ENCODE measurements around the gene GALNT13. TPM values are rescaled to one million over a fixed set of nuclear protein-coding genes. Genes with fewer than 3 reads are reported as not detected.

GALNT13 gene
- total RNA-seq, 1 experiment from 2014 or later, result not detected

DNA sequence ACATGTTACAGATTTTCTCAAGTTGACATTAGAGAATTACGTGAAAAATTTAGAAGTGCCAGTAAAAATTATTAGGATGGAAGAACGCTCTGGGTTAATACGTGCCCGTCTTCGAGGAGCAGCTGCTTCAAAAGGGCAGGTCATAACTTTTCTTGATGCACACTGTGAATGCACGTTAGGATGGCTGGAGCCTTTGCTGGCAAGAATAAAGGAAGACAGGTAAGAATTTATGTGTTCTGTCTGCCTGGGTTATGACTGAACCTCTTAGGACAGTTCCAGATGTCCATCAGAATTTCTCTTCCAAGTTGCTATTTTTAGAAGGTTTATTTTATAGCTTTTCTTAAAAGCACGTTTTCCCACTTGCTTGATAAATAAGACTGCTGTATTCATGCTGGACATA is 371.0 kb downstream of the GALNT13 start:
- Mint-ChIP-seq H3K9me3 (ENCODE audit: low read depth, unreplicated experiment) (no peaks in the 10 kb centered on the region), H3K4me1 (ENCODE audit: low read depth, unreplicated experiment) (no peaks in the 10 kb centered on the region), H3K27ac (ENCODE audit: unreplicated experiment) (no peak overlapping the region), H3K36me3 (ENCODE audit: insufficient read depth, unreplicated experiment) (no peaks in the 10 kb centered on the region), H3K27me3 (ENCODE audit: unreplicated experiment) (no peaks in the 10 kb centered on the region), H3K4me3 (ENCODE audit: low read depth, unreplicated experiment) (no peak overlapping the region)
- no TSS peak for BruUV-seq (replicated peaks)
- TF ChIP-seq, protein P1, sequence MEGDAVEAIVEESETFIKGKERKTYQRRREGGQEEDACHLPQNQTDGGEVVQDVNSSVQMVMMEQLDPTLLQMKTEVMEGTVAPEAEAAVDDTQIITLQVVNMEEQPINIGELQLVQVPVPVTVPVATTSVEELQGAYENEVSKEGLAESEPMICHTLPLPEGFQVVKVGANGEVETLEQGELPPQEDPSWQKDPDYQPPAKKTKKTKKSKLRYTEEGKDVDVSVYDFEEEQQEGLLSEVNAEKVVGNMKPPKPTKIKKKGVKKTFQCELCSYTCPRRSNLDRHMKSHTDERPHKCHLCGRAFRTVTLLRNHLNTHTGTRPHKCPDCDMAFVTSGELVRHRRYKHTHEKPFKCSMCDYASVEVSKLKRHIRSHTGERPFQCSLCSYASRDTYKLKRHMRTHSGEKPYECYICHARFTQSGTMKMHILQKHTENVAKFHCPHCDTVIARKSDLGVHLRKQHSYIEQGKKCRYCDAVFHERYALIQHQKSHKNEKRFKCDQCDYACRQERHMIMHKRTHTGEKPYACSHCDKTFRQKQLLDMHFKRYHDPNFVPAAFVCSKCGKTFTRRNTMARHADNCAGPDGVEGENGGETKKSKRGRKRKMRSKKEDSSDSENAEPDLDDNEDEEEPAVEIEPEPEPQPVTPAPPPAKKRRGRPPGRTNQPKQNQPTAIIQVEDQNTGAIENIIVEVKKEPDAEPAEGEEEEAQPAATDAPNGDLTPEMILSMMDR (IDR thresholded peaks at IDR 0.05; ENCODE audit: unreplicated experiment), result no peak
- CTCF ChIA-PET, result no interaction called here
- intact Hi-C loops (cut with micrococcal nuclease; ENCODE audit: unreplicated experiment), result no loop called here
- no peak for DNase-seq

DNA sequence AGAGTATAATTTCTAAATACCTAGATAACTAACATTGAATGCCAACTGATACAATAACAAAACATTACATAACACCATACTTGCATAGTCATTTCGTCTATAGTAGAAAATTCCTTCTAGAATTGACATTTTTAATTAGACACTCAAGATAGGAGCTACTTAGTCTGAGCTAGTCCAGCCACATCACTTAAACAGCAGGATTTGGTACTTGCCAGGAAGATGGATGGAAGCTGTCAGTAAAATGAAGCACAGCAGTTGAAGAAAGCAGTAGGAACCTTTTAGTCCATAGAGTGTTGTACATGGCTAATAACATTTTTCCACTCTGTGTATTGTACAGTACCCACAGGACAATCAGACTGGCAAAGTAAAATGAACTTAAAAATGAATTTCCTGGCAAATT is 372.0 kb downstream of the GALNT13 start:
- Mint-ChIP-seq H3K27ac (ENCODE audit: unreplicated experiment) (no peak overlapping the region), H3K36me3 (ENCODE audit: insufficient read depth, unreplicated experiment) (no peaks in the 10 kb centered on the region), H3K4me3 (ENCODE audit: low read depth, unreplicated experiment) (no peak overlapping the region), H3K4me1 (ENCODE audit: low read depth, unreplicated experiment) (no peaks in the 10 kb centered on the region), H3K27me3 (ENCODE audit: unreplicated experiment) (no peaks in the 10 kb centered on the region), H3K9me3 (ENCODE audit: low read depth, unreplicated experiment) (no peaks in the 10 kb centered on the region)
- no TSS peak for BruUV-seq (replicated peaks)
- CTCF ChIA-PET, result no interaction called here
- intact Hi-C loops (cut with micrococcal nuclease; ENCODE audit: unreplicated experiment), result no loop called here
- TF ChIP-seq, protein P1 (IDR thresholded peaks at IDR 0.05; ENCODE audit: unreplicated experiment), result no peak
- no peak for DNase-seq

DNA sequence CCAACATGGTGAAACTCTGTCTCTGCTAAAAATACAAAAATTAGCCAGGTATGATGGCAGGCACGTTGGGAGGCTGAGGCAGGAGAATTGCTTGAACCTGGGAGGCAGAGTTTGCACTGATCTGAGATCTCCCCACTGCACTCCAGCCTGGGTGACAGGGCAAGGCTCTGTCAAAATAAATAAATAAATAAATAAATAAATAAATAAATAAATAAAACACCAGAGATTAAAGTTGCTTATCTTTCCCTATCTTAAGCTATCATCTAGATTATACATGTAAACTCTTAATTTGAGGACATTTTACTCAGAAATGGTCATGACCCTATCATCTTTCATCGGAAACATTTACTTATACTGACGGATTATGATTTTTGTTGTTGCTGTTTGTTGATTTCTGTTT is 373.2 kb downstream of the GALNT13 start:
- H3K36me3 Mint-ChIP-seq (ENCODE audit: insufficient read depth, unreplicated experiment), result no peaks in the 10 kb centered on the region
- H3K4me3 Mint-ChIP-seq (ENCODE audit: low read depth, unreplicated experiment), result no peak overlapping the region
- H3K27ac Mint-ChIP-seq (ENCODE audit: unreplicated experiment), result no peak overlapping the region
- TF ChIP-seq, protein P1 (IDR thresholded peaks at IDR 0.05; ENCODE audit: unreplicated experiment), result no peak
- DNase-seq, result no peak
- no peaks in the 10 kb centered on the region for H3K4me1 Mint-ChIP-seq (ENCODE audit: low read depth, unreplicated experiment)
- CTCF ChIA-PET, result no interaction called here
- BruUV-seq (replicated peaks), result no TSS peak
- intact Hi-C loops (cut with micrococcal nuclease; ENCODE audit: unreplicated experiment), result no loop called here
- H3K9me3 Mint-ChIP-seq (ENCODE audit: low read depth, unreplicated experiment), result no peaks in the 10 kb centered on the region
- no peaks in the 10 kb centered on the region for H3K27me3 Mint-ChIP-seq (ENCODE audit: unreplicated experiment)

DNA sequence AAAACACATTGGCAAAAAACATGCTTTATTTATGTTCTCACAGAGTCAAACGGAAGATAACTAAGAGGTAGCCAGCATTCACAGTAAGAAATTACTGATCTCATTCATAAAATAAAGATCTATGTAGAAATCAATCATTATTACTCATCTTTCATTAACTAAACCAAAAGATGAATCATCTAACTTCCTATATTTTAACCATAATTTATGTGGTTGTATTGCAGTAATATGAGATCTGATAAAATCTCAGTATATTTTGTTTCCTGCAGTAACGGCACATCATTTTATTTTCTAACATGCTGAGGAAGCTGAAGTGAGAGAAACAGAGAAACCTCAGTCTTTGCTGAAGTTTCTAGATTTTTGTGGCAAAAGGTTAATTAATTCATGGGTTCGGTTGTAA is 375.8 kb downstream of the GALNT13 start:
- intact Hi-C loops (cut with micrococcal nuclease; ENCODE audit: unreplicated experiment), result no loop called here
- no peaks in the 10 kb centered on the region for H3K4me1 Mint-ChIP-seq (ENCODE audit: low read depth, unreplicated experiment)
- no peak overlapping the region for H3K4me3 Mint-ChIP-seq (ENCODE audit: low read depth, unreplicated experiment)
- TF ChIP-seq, protein P1 (IDR thresholded peaks at IDR 0.05; ENCODE audit: unreplicated experiment), result no peak
- no TSS peak for BruUV-seq (replicated peaks)
- CTCF ChIA-PET, result no interaction called here
- no peaks in the 10 kb centered on the region for H3K27me3 Mint-ChIP-seq (ENCODE audit: unreplicated experiment)
- no peaks in the 10 kb centered on the region for H3K36me3 Mint-ChIP-seq (ENCODE audit: insufficient read depth, unreplicated experiment)
- H3K9me3 Mint-ChIP-seq (ENCODE audit: low read depth, unreplicated experiment), result no peaks in the 10 kb centered on the region
- DNase-seq, result no peak
- H3K27ac Mint-ChIP-seq (ENCODE audit: unreplicated experiment), result no peak overlapping the region
